ENCODE results near the gene ENTPD8.

The ENTPD8 gene

GRCh38 chr9:137445930-137446431 lies 4.8 kb upstream of the ENTPD8 start:
- no peak for DNase-seq

DNA sequence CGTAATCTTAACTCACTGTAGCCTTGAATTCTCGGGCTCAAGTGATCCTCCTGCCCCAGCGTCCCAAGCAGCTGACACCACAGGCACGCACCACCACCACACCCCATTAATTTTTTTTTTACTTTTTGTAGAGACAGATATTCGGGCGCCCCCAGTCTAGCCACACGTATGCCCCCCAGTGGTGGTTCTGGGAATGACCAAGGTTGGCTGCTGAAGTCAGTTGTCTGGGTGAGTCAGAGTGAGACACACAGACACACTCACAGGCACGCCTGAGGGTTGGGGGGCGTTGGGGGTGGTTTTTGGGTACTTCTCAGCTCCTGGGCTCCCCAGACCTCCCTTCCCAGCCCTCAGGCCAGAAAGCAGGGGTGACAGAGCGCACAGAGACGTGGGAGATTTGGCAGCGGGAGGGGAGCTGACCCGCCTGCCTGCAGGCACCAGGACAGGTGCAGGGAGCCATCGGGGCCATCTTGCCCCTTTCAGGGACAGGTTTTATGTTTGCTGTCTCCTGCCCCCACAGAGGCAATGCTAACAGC lies 4.2 kb upstream of the ENTPD8 start:
- peak; percentile 92 for DNase-seq

DNA sequence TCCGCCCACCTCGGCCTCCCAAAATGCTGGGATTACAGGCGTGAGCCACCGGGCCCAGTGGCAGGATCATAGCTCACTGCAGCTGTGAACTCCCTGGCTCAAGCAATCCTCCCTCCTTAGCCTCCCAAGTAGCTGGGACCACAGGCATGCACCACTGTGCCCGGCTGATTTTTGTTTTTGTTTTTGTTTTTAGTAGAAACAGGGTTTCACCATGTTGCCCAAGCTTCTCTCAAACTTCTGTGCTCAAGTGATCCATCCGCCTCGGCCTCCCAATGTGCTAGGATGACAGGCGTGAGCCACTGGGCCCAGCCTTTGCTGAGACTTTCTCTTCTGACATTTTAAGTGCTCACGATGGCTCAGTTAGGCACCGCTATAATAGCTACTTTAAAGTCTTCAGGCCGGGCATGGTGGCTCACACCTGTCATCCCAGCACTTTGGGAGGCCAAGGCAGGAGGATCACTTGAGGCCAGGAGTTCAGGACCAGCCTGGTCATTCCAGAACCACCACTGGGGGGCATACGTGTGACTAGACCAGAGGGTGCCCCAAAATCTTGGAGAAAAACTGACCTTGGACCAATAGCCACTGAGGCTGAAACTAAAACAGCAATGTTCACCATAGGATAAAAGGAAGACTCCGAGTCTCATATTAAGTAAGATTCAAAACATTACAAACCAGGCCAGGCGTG lies 3.1 kb upstream of the ENTPD8 start:
- no peak for DNase-seq

- DNase-seq = no peak
Observed at GRCh38 chr9:137441935-137442321, 771 bp upstream of the ENTPD8 start.

DNA sequence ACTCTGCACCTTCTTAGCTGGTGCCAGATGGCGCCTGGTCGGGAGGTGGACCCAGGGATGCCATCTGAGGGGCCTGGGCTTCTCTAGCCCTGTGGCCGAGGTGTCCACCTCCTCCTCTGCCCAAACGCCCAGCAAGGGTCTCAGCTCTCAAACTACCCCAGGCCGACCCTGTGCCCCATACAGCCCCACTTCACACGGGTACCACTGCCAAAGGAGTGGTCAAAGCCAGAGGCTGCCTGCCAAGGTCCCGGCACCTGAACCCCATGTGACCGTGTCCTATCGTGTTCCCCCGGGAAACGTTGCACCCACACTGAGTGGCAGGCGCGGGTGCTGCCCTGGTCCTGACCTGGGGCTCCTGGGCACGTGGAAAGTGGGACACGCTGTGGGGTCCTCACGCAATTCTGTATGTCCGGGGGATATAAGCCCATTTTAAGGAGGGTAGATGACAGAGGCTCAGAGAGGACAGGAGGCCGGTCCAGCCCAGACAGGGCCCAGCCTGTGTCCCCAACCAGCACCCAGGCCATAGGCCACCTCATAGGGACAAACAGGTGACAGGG lies 1.9 kb downstream of the ENTPD8 start:
- no peak for DNase-seq

- DNase-seq = no peak
Observed at GRCh38 chr9:137438591-137439157, 2.5 kb downstream of the ENTPD8 start.

- no peak for DNase-seq
Observed at GRCh38 chr9:137437691-137438590, 3.2 kb downstream of the ENTPD8 start.

DNA sequence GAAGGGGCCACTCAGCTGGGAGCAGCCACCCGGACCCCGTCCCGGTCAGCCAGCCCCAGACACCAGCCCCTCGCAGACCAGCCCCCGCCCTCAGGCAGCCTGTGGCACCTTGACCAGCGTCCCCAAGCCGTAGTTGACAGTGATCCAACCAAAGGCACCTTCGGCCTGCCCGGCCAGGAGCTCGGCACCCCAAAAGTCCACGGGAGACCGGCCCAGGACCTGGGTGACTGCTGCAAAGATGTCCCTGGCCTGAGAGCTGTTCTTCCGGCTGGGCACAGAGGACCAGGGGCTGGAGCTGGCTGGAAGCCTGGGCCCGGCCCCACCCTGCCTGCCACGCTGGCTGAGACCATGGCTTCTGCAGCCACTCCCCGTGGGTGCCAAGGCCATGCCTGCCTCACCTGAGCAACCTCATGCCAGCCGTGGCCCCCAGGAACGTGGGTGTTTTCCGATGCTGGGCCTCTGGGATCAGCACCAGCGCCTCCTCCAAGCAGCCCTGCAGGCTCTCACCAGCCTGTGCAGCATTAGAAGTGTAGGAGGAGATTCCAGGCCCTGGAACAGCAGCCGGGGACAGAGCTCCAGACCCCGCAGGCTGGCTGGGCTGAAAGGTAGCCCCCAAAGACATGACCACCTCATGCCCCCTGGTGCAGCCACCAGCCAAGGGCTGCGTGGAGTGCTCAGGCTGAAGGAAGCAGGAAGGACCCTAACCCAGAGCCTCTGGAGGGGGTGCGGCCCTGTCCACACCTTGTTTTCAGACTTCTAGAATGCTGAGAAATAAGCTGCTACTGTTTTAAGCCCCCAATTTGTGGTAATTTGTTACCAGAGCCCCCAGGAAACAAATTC lies 4.2 kb downstream of the ENTPD8 start:
- DNase-seq = no peak

GRCh38 chr9:137435980-137436760 lies 5.0 kb downstream of the ENTPD8 start:
- peak; percentile 64 for DNase-seq

DNA sequence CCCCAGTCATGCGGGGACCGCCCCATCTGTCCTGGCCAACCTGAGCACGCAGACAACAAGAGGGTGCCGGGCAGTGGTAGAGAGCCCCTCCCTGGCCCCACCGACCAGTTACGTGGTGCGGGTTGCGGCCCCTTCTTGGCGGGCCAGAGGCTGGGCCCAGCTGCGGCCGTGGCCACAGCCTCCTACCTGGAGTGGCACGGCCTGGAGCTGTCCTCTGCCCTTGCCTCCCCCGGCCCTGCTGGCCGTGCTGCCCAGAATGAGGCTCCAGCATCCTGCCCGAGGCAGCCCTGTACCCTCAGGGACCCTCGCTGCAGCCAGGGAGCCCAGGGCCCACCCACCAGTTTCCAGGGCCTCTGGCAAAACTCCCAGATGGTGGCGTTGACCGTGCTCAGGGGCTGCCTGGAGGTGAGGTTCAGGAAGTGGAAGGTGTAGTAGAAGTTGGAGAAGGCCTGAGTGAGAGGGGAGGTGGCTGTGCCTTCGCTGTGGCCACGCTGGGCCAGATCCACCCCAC lies 5.7 kb downstream of the ENTPD8 start:
- no peak for DNase-seq

DNA sequence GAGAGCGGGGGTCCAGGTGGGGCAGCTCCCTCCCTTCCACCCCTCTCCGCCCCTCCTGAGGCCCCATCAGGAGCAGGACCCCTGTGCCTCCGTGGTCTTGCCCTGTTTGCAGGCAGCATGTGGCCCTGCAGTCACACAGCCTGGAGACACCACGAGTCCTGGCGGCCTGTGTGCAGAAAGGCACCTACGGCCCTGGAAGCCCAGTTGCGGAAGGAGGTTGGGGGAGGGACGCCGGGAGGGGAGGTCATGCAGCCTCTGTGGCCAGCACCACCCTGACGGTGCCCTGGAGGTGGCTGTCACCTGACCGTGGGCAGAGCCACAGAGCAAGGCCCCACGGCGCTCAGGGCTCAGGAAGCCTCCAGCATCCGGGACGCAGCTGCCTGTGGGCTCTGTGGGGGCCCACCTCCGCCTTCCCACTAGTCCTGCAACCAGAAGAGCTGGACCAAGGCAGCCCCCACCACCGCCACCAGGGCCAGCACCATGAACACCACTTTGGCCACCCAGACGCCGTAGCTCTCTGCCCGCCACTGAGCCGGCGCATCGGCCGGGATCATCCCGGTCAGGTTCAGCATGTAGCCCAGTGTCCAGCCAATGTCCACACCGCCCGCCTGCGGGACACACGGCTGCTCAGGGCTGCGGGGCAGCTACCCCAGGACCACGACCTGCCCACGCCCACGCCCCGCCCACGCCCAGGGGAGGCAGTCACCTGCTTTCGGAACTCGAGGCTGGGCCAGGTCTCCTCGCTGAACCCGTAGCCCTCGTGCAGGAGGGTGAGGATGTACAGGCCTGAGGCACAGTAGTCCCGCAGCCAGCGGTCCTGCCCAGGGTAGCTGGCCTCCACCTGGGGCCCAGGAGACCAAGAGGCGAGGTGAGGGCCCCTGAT lies 6.4 kb downstream of the ENTPD8 start:
- peak; percentile 34 for DNase-seq

- DNase-seq = no peak
Observed at GRCh38 chr9:137433916-137434431, 7.2 kb downstream of the ENTPD8 start.

GRCh38 chr9:137433349-137433915 lies 7.7 kb downstream of the ENTPD8 start:
- no peak for DNase-seq

DNA sequence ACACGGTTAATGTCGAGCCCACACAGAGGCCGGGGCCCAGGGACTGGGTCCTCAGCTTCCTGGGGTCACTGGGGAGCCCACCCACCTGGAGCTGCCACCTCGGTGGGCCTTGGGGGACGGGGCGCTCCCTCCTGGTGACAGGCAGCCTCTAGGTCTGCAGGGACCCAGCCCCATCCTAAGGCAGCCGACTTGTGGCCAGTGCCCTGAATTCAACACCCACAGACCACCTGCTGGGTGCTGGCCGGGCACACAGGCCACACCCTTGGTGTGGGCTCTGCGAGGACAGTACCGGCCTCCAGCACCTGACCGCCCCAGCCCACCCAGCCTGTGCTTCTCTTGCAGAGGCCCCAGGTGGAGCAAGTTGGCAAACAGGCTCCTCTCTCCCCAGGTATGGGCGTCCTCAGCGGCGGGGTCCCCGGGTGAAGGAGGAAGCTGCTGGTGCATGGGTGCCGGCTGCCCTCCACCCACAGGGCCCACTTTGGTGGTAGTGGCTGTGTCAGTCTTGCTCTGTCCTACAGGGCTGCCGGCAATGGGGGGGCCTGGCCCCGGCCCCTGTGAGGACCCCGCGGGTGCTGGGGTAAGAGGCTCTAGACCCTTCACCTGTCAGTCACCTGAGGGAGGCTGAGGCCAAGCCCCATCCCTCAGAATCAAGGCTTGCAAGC lies 8.3 kb downstream of the ENTPD8 start:
- no peak for DNase-seq

GRCh38 chr9:137431416-137431931 lies 9.7 kb downstream of the ENTPD8 start:
- DNase-seq = no peak

DNA sequence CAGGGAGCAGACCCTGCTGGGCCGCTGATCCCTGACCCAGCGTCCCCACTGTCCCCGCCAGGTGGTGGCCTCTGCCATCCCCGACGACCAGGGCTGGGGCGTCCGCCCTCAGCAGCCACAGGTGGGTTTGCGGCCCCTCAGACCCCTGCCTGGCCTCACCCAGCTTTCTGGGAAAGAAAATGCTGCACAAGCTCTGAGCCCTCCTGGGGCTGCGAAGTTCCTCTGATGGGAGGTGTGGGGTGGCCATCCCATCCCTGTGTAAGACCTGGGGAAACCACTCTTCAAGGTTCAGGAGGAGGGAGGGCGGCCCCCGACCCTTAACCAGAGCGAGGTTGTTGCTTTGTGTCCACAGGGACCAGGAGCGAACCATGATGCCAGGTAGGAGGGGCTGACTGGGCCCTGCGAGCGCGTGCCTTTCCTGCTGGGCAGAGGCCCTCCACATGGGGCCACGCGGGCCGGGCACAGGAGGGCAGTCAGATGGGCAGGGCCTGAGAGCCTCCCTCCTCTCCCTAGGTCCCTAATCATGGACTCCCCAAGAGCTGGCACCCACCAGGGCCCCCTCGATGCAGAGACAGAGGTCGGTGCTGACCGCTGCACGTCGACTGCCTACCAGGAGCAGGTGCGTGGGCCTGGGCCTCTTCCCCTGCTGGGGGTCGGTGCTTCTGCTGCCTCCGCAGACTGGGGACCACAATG lies 10.3 kb downstream of the ENTPD8 start:
- no peak for DNase-seq

- no peak for DNase-seq
Observed at GRCh38 chr9:137429974-137430722, 11.0 kb downstream of the ENTPD8 start.
